Stimulated activated naive B cell treated with anti-CD40 and anti-IgM and Interleukin-4, amounts not matched to agents 10 μg/mL and 1 μg/mL and 100 μg/mL, for 72 hours (primary cell): Measurements from ENCODE around the gene SSR1.
"Not testable (repeated sequence)": the region's sequence is repeated elsewhere in the genome, so short reads cannot be mapped to it uniquely, and the experiment has no call there.

ENCODE experiments used
- ATAC-seq, 2 donors: fragments of 150-1000 bp; cut with Tn5 transposase; replicated peaks; 2 replicates each; pipeline ENCODE4 v1.10.0; 2021; ENCODE audit warnings: moderate library complexity in 1 of 2
- DNase-seq: peaks from one replicate; pipeline ENCODE4 v3.0.0; 2021
- H3K27ac Mint-ChIP-seq: one replicate; pipeline ENCODE4 v1.8.0; 2022; ENCODE audit warnings: mild to moderate bottlenecking, mixed read lengths
- H3K27me3 Mint-ChIP-seq, 2 donors: one replicate each; pipeline ENCODE4 v1.8.0; 2022; ENCODE audit warnings: mixed read lengths in 2 of 2
- H3K36me3 Mint-ChIP-seq, 2 donors: one replicate each; pipeline ENCODE4 v1.8.0; 2022; ENCODE audit warnings: mixed read lengths in 2 of 2, mild to moderate bottlenecking in 1 of 2
- H3K4me1 Mint-ChIP-seq, 2 donors: one replicate each; pipeline ENCODE4 v1.8.0; 2022; ENCODE audit warnings: mixed read lengths in 2 of 2, mild to moderate bottlenecking in 1 of 2
- H3K4me3 Mint-ChIP-seq, 2 donors: one replicate each; pipeline ENCODE4 v1.8.0; 2022; ENCODE audit warnings: mild to moderate bottlenecking in 2 of 2, mixed read lengths in 2 of 2, moderate library complexity in 1 of 2
- H3K9me3 Mint-ChIP-seq, 2 donors: one replicate each; pipeline ENCODE4 v1.8.0; 2022; ENCODE audit warnings: mixed read lengths in 2 of 2, mild to moderate bottlenecking in 1 of 2

The SSR1 gene

DNA sequence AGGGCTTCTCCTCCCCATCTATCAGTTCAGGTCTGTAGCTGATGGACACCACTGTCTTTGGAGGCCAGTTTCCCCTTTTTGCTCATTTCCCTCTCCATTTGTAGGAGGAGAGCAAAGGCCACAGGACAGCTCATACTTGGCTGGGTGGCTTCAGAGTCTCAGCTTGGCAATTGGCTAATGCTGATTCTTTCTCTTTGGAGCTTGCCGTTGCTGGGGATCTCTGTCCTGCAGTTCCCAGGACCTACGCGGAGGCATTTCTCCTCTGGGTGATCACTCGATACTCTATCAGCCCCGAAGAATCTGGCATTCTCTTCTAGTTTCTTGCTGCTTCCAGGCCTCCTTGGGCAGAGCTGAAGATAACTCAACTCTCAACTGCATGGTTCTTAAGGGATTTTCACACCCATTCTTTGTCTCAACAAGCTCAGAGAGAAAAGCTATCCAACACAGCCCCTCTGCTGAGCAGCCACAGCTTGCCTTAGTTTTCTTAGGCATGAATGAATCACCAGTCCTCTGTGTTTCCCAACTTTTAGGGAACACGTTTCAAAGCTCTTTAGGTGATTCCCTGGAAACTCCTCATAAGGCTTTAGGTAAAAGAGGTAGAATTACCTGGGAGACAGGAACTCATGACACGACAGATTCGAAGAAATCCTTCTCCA, 19.2 kb upstream of the SSR1 start:
- peaks cover 0 to 4% of the 10 kb centered on the region in 2 donors for H3K4me1 Mint-ChIP-seq
- no peaks in the 10 kb centered on the region for H3K27me3 Mint-ChIP-seq
- no peak overlapping the region for H3K27ac Mint-ChIP-seq
- no peak for ATAC-seq
- no peaks in the 10 kb centered on the region for H3K36me3 Mint-ChIP-seq
- H3K4me3 Mint-ChIP-seq, result no peak overlapping the region
- no peaks in the 10 kb centered on the region for H3K9me3 Mint-ChIP-seq
- no peak for DNase-seq

- no peak for DNase-seq
- H3K9me3 Mint-ChIP-seq, result no peaks in the 10 kb centered on the region
- no peak for ATAC-seq
- H3K36me3 Mint-ChIP-seq, result no peaks in the 10 kb centered on the region
- no peaks in the 10 kb centered on the region for H3K27me3 Mint-ChIP-seq
- H3K4me1 Mint-ChIP-seq, result peaks cover 0 to 4% of the 10 kb centered on the region in 2 donors
- H3K4me3 Mint-ChIP-seq, result no peak overlapping the region
- no peak overlapping the region for H3K27ac Mint-ChIP-seq
These were observed 18.5 kb upstream of the SSR1 start for GRCh38 chr6:7331452-7331851.

DNA sequence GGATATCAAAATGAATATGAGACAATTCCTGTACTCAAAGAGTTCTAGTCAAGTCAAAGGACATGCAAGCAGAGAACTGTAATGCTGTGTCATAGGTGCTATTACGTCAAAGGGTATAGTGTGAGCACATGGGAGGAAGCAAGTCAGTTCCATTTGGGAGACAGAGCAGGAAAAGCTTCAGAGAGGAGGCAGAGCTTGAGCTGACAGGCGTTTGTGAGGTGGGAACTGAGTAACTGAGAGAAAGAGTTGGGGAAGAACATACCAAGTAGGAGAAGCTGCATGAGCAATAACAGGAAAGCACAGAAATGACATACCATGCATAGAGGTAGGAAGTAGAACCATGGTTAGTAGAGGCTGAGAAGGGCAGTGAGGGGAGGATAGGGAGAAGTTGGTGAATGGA, 15.2 kb upstream of the SSR1 start:
- H3K4me3 Mint-ChIP-seq, result no peak overlapping the region
- H3K4me1 Mint-ChIP-seq, result peaks cover 15 to 20% of the 10 kb centered on the region in 2 donors
- no peaks in the 10 kb centered on the region for H3K27me3 Mint-ChIP-seq
- no peaks in the 10 kb centered on the region for H3K36me3 Mint-ChIP-seq
- no peak overlapping the region for H3K27ac Mint-ChIP-seq
- no peak for DNase-seq
- no peaks in the 10 kb centered on the region for H3K9me3 Mint-ChIP-seq
- ATAC-seq, result peak in 1 of 2 donors; percentile 44

GRCh38 chr6:7325750-7326149, 12.8 kb upstream of the SSR1 start:
- no peak for DNase-seq
- Mint-ChIP-seq H3K27ac (no peak overlapping the region), H3K27me3 (no peaks in the 10 kb centered on the region), H3K9me3 (no peaks in the 10 kb centered on the region), H3K4me1 (peaks cover 15 to 20% of the 10 kb centered on the region in 2 donors), H3K36me3 (no peaks in the 10 kb centered on the region), H3K4me3 (no peak overlapping the region)
- ATAC-seq, result no peak

GRCh38 chr6:7324520-7324919, 11.5 kb upstream of the SSR1 start:
- Mint-ChIP-seq H3K36me3 (no peaks in the 10 kb centered on the region), H3K27ac (peak overlapping the region; percentile 4), H3K4me1 (peaks cover 15 to 20% of the 10 kb centered on the region in 2 donors), H3K9me3 (no peaks in the 10 kb centered on the region), H3K27me3 (no peaks in the 10 kb centered on the region), H3K4me3 (peak overlapping the region in 1 of 2 donors; percentile 14)
- DNase-seq (peak; percentile 14), ATAC-seq (peak; percentile 97 to 98)

- Mint-ChIP-seq H3K4me3 (no peak overlapping the region), H3K36me3 (no peaks in the 10 kb centered on the region), H3K9me3 (no peaks in the 10 kb centered on the region), H3K27me3 (no peaks in the 10 kb centered on the region), H3K27ac (no peak overlapping the region), H3K4me1 (peaks cover 11 to 20% of the 10 kb centered on the region in 2 donors)
- ATAC-seq, result no peak
- DNase-seq, result no peak
These were observed 10.1 kb upstream of the SSR1 start for GRCh38 chr6:7323074-7323473.

- peaks cover 11 to 20% of the 10 kb centered on the region in 2 donors for H3K4me1 Mint-ChIP-seq
- H3K4me3 Mint-ChIP-seq, H3K36me3 Mint-ChIP-seq, DNase-seq, H3K9me3 Mint-ChIP-seq, H3K27me3 Mint-ChIP-seq, ATAC-seq, H3K27ac Mint-ChIP-seq: not testable (repeated sequence)
These were observed 8.9 kb upstream of the SSR1 start for GRCh38 chr6:7321866-7322265.

- H3K27me3 Mint-ChIP-seq, H3K36me3 Mint-ChIP-seq, H3K4me1 Mint-ChIP-seq, H3K4me3 Mint-ChIP-seq, ATAC-seq, H3K27ac Mint-ChIP-seq, H3K9me3 Mint-ChIP-seq, DNase-seq: not testable (repeated sequence)
These were observed 6.4 kb upstream of the SSR1 start for GRCh38 chr6:7319406-7319805.

DNA sequence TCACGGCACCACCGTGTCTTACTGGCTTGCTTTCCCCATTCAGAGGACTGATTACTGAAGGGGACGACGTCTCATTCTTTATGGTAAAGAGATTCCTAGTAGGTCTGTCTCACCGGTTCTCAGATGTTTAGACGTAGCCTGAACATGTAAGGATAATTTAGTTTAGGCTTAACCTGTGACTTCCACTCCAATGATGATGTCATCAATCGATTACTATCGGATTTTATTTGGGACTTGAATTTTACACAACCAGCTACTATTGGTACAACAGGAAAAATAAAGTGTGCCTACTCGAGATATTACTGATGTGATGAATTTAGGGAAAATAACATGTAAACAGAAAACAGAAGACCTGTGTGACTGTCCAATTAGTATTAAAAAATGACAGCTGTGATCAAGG, 4.5 kb upstream of the SSR1 start:
- ATAC-seq (no peak), DNase-seq (no peak)
- no peaks in the 10 kb centered on the region for H3K36me3 Mint-ChIP-seq
- H3K27ac Mint-ChIP-seq, result no peak overlapping the region
- no peak overlapping the region for H3K4me3 Mint-ChIP-seq
- H3K27me3 Mint-ChIP-seq, result no peaks in the 10 kb centered on the region
- no peaks in the 10 kb centered on the region for H3K9me3 Mint-ChIP-seq
- H3K4me1 Mint-ChIP-seq, result no peaks in the 10 kb centered on the region

GRCh38 chr6:7316658-7317533, 3.9 kb upstream of the SSR1 start:
- no peak overlapping the region for H3K27ac Mint-ChIP-seq
- no peaks in the 10 kb centered on the region for H3K4me1 Mint-ChIP-seq
- H3K27me3 Mint-ChIP-seq, result no peaks in the 10 kb centered on the region
- ATAC-seq (no peak), DNase-seq (no peak)
- no peaks in the 10 kb centered on the region for H3K36me3 Mint-ChIP-seq
- no peaks in the 10 kb centered on the region for H3K9me3 Mint-ChIP-seq
- no peak overlapping the region for H3K4me3 Mint-ChIP-seq

GRCh38 chr6:7315948-7316365, 3.0 kb upstream of the SSR1 start:
- Mint-ChIP-seq H3K36me3 (no peaks in the 10 kb centered on the region), H3K27ac (no peak overlapping the region), H3K4me1 (peaks cover 2 to 4% of the 10 kb centered on the region in 2 donors), H3K9me3 (no peaks in the 10 kb centered on the region), H3K27me3 (no peaks in the 10 kb centered on the region), H3K4me3 (no peak overlapping the region)
- no peak for DNase-seq
- no peak for ATAC-seq

GRCh38 chr6:7315087-7315947, 2.3 kb upstream of the SSR1 start:
- H3K4me1 Mint-ChIP-seq, H3K27ac Mint-ChIP-seq, H3K4me3 Mint-ChIP-seq, DNase-seq, H3K27me3 Mint-ChIP-seq, H3K36me3 Mint-ChIP-seq, H3K9me3 Mint-ChIP-seq, ATAC-seq: not testable (repeated sequence)

DNA sequence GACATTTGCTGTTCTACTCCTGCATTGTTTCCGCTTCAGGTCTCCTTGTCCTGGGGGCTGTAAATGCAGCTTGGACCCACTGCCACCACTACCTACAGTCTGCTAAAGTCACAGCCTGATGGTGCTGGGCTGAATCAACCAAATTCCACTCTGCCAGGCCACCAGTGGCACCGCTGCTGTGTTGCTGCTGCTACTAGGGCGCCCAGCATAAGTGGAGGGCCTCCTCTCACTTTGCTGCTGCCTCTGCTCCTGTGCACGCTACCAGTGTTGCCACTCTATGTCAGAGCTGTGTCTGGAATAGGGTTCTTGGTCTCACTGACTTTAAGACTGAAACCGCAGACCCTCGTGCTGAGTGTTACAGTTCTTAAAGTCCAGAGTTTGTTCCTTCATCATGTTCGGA, 1.4 kb upstream of the SSR1 start:
- H3K4me1 Mint-ChIP-seq, result peaks cover 2 to 9% of the 10 kb centered on the region in 2 donors
- H3K4me3 Mint-ChIP-seq, result no peak overlapping the region
- no peak for ATAC-seq
- H3K27me3 Mint-ChIP-seq, result no peaks in the 10 kb centered on the region
- H3K9me3 Mint-ChIP-seq, result no peaks in the 10 kb centered on the region
- no peak for DNase-seq
- H3K36me3 Mint-ChIP-seq, result peaks cover 5 to 6% of the 10 kb centered on the region in 2 donors
- no peak overlapping the region for H3K27ac Mint-ChIP-seq

- DNase-seq, result no peak
- peaks cover 2 to 14% of the 10 kb centered on the region in 2 donors for H3K4me1 Mint-ChIP-seq
- peak overlapping the region; percentile 94 for H3K27ac Mint-ChIP-seq
- peaks cover 10 to 13% of the 10 kb centered on the region in 2 donors for H3K36me3 Mint-ChIP-seq
- H3K9me3 Mint-ChIP-seq, result no peaks in the 10 kb centered on the region
- H3K4me3 Mint-ChIP-seq, result peak overlapping the region; percentile 95 to 97
- no peaks in the 10 kb centered on the region for H3K27me3 Mint-ChIP-seq
- ATAC-seq, result peak in 1 of 2 donors; percentile 1
These were observed 636 bp upstream of the SSR1 start for GRCh38 chr6:7313505-7314165.
